Stomach (tissue), 9 donors: ENCODE results near the gene SFI1. TPM values are rescaled to one million over a fixed set of nuclear protein-coding genes. Genes with fewer than 3 reads are reported as not detected.

Experiments used
- DNase-seq, 2 donors: peaks; one replicate each; pipeline versions ENCODE4 v3.0.0 to v3.0.0-alpha.2; 2013 to 2019
- H3K27ac ChIP-seq, 5 donors: fragments of 200-600 bp in 4 of 5; sonication (generic) in 4 of 5; one replicate each; pipeline ENCODE4 v1.5.1; 2013 to 2019; ENCODE audit warnings: mild to moderate bottlenecking in 1 of 5, moderate library complexity in 1 of 5
- H3K27me3 ChIP-seq, 3 donors: fragments of 200-600 bp; sonication (generic); one replicate each; pipeline ENCODE4 v1.5.1; 2017 to 2019; ENCODE audit warnings: mixed run types in 1 of 3
- H3K36me3 ChIP-seq, 4 donors: fragments of 200-600 bp; sonication (generic); 1 replicate in 3 of 4; 2 replicates in 1 of 4; pipeline ENCODE4 v1.5.1; 2016 to 2019
- H3K4me1 ChIP-seq, 4 donors: fragments of 200-600 bp; sonication (generic); one replicate each; pipeline ENCODE4 v1.5.1; 2016 to 2019
- H3K4me3 ChIP-seq, 4 donors: fragments of 200-600 bp; sonication (generic) in 3 of 4; one replicate each; pipeline ENCODE4 v1.5.1; 2016 to 2019; ENCODE audit warnings: mild to moderate bottlenecking in 1 of 4
- H3K9me3 ChIP-seq, 4 donors: fragments of 200-600 bp; sonication (generic); one replicate each; pipeline ENCODE4 v1.5.1; 2016 to 2019
- CTCF ChIP-seq, 7 experiments: fragments of 450-650 bp in 4 of 7; fragments of 200-600 bp in 3 of 7; sonication (generic) in 3 of 7; IDR thresholded peaks; one replicate each; pipeline ENCODE4 v1.5.1; 2016 to 2019; ENCODE audit warnings: antibody characterized with exemption in 7 of 7, control low read depth in 2 of 7, mild to moderate bottlenecking in 1 of 7
- EP300 ChIP-seq: sonication (generic); formaldehyde crosslinking; IDR thresholded peaks from one replicate; pipeline ENCODE4 v1.6.1; 2017; ENCODE audit warnings: antibody characterized with exemption
- POLR2A ChIP-seq, 4 donors: fragments of 450-650 bp; IDR thresholded peaks; one replicate each; pipeline ENCODE4 v1.6.1; 2016; ENCODE audit warnings: antibody characterized with exemption in 4 of 4, control low read depth in 2 of 4, mild to moderate bottlenecking in 1 of 4, moderate library complexity in 1 of 4
- POLR2AphosphoS5 ChIP-seq, 3 donors: sonication (generic); formaldehyde crosslinking; IDR thresholded peaks; one replicate each; pipeline ENCODE4 v1.6.1; 2016; ENCODE audit warnings: antibody characterized with exemption in 3 of 3
- WGBS, 5 donors: extraction: QIAGEN DNeasy Blood & Tissue Kit in 3 of 5; methylation state at CpG; one replicate each; pipeline versions ENCODE4 v1.1.5 to v1.1.7; 2013 to 2018; 5-methylcytosine and 5-hydroxymethylcytosine counted together
- intact Hi-C: fragments of 100-400 bp; cut with DNase I; formaldehyde crosslinking; loops from one replicate; pipeline ENCODE4 v1.15.1; 2023; ENCODE audit warnings: low total_unique reads
- polyA plus RNA-seq, 3 donors: library from polyadenylated mRNA; stranded (reverse); fragments of 200-250 nt; gene quantifications; one replicate each; pipeline ENCODE4 v1.2.3, GENCODE V29; 2013
- total RNA-seq, 5 donors: library from RNA; depleted of rRNA; stranded (reverse); fragments of >200 nt; gene quantifications; one replicate each; pipeline versions ENCODE4 v1.1.0 to v1.2.3, GENCODE V29; 2014 to 2016
- donor health status: healthy with polysubstance abuse.
- donor health status: Bipolar disorder and iron deficiency.
- donor health status: healthy.

SFI1 gene
- total and polyA plus RNA-seq, 8 donors: 11.3 to 194 (median 30.1) TPM

GRCh38 chr22:31619611-31620300 is 123.4 kb downstream of the SFI1 start:
- intact Hi-C loops: no loop called here
- H3K9me3 ChIP-seq: no peaks in the 10 kb centered on the region
- H3K27ac ChIP-seq: no peak overlapping the region
- H3K4me1 ChIP-seq: peaks cover 5 to 36% (median 17%) of the 10 kb centered on the region in 4 donors
- TF ChIP-seq POLR2A (IDR thresholded peaks at IDR 0.05): no peak
- TF ChIP-seq EP300: no peak
- no peak for TF ChIP-seq POLR2AphosphoS5 (IDR thresholded peaks at IDR 0.05)
- no peak for TF ChIP-seq CTCF (IDR thresholded peaks at IDR 0.05)
- H3K4me3 ChIP-seq: no peak overlapping the region
- DNase-seq: no peak
- 90 to 94% (median 91%) methylated on average over 13 to 14 of the region's 14 CpGs for WGBS, 5 donors
- H3K27me3 ChIP-seq: no peaks in the 10 kb centered on the region
- H3K36me3 ChIP-seq: peaks cover 40 to 78% (median 77%) of the 10 kb centered on the region in 4 donors

GRCh38 chr22:31620756-31621480 is 124.6 kb downstream of the SFI1 start:
- TF ChIP-seq POLR2A (IDR thresholded peaks at IDR 0.05): no peak
- no peak for TF ChIP-seq EP300
- no peak for TF ChIP-seq POLR2AphosphoS5 (IDR thresholded peaks at IDR 0.05)
- TF ChIP-seq CTCF (IDR thresholded peaks at IDR 0.05): no peak
- no peak overlapping the region for H3K27ac ChIP-seq
- no peak for DNase-seq
- WGBS, 5 donors: 83 to 90% (median 86%) methylated on average over 8 to 20 of the region's 20 CpGs
- no peaks in the 10 kb centered on the region for H3K27me3 ChIP-seq
- H3K4me3 ChIP-seq: no peak overlapping the region
- H3K9me3 ChIP-seq: no peaks in the 10 kb centered on the region
- H3K36me3 ChIP-seq: peaks cover 40 to 83% (median 77%) of the 10 kb centered on the region in 4 donors
- intact Hi-C loops: no loop called here
- peaks cover 10 to 41% (median 26%) of the 10 kb centered on the region in 4 donors for H3K4me1 ChIP-seq

GRCh38 chr22:31621507-31622124 is 125.3 kb downstream of the SFI1 start:
- Histone ChIP-seq H3K4me3 (no peak overlapping the region), H3K9me3 (no peaks in the 10 kb centered on the region), H3K36me3 (peaks cover 40 to 83% (median 73%) of the 10 kb centered on the region in 4 donors), H3K27me3 (no peaks in the 10 kb centered on the region), H3K27ac (no peak overlapping the region), H3K4me1 (peaks cover 13 to 41% (median 26%) of the 10 kb centered on the region in 4 donors)
- TF ChIP-seq POLR2AphosphoS5 (IDR thresholded peaks at IDR 0.05) (no peak), POLR2A (IDR thresholded peaks at IDR 0.05) (no peak), EP300 (no peak), CTCF (IDR thresholded peaks at IDR 0.05) (no peak)
- no peak for DNase-seq
- intact Hi-C loops: no loop called here
- 86 to 90% (median 88%) methylated on average over 17 to 19 of the region's 19 CpGs for WGBS, 5 donors

- Histone ChIP-seq H3K4me3 (no peak overlapping the region), H3K27ac (peak overlapping the region in 1 of 5 donors; percentile 1), H3K36me3 (peaks cover 34 to 73% (median 59%) of the 10 kb centered on the region in 4 donors), H3K9me3 (no peaks in the 10 kb centered on the region), H3K4me1 (peaks cover 27 to 50% (median 33%) of the 10 kb centered on the region in 4 donors), H3K27me3 (no peaks in the 10 kb centered on the region)
- 80 to 95% (median 87%) methylated on average over 1 of the region's 1 CpG for WGBS, 5 donors
- no peak for DNase-seq
- TF ChIP-seq POLR2A (IDR thresholded peaks at IDR 0.05) (no peak), EP300 (no peak), POLR2AphosphoS5 (IDR thresholded peaks at IDR 0.05) (no peak), CTCF (IDR thresholded peaks at IDR 0.05) (no peak)
- intact Hi-C loops: no loop called here
Measured at GRCh38 chr22:31622980-31623379, 126.6 kb downstream of the SFI1 start.
